Measurements from ENCODE around the gene DDRGK1. TPM values are rescaled to one million over a fixed set of nuclear protein-coding genes. Genes with fewer than 3 reads are reported as not detected.

The DDRGK1 gene
- total and polyA plus RNA-seq, 8 donors, result 42.0 to 52.8 (median 48.1) TPM

- DNase-seq, result no peak
Observed at GRCh38 chr20:3224681-3225421, 20.4 kb upstream of the DDRGK1 start.

GRCh38 chr20:3223994-3224680 is 19.7 kb upstream of the DDRGK1 start:
- H3K27me3 ChIP-seq, result no peaks in the 10 kb centered on the region
- H3K36me3 ChIP-seq, result peaks cover 0 to 23% (median 0%) of the 10 kb centered on the region in 3 donors
- WGBS, 2 donors, result 83 to 88% methylated on average over 20 of the region's 20 CpGs
- FAIRE-seq, result no peak
- H3K4me3 ChIP-seq, result no peak overlapping the region
- ATAC-seq, result no peak
- no peak overlapping the region for H3K27ac ChIP-seq
- H3K4me1 ChIP-seq, result no peaks in the 10 kb centered on the region
- H3K9me3 ChIP-seq, result no peaks in the 10 kb centered on the region
- DNase-seq, result no peak
- TF ChIP-seq CTCF (IDR thresholded peaks at IDR 0.05), result no peak
- intact Hi-C loops (cut with DNase I), result no loop called here

More at GRCh38 chr20:3224681-3225421, 20.4 kb upstream of the DDRGK1 start:
- intact Hi-C loops (cut with DNase I), result no loop called here
- Histone ChIP-seq H3K27me3 (no peaks in the 10 kb centered on the region), H3K4me1 (no peaks in the 10 kb centered on the region), H3K36me3 (peaks cover 0 to 23% (median 0%) of the 10 kb centered on the region in 3 donors), H3K27ac (no peak overlapping the region), H3K4me3 (no peak overlapping the region), H3K9me3 (no peaks in the 10 kb centered on the region)
- FAIRE-seq (no peak), ATAC-seq (no peak)
- TF ChIP-seq CTCF (IDR thresholded peaks at IDR 0.05), result no peak
- 89 to 91% methylated on average over 8 of the region's 8 CpGs for WGBS, 2 donors

- H3K27ac ChIP-seq, result no peak overlapping the region
- no peak for FAIRE-seq
- TF ChIP-seq CTCF (IDR thresholded peaks at IDR 0.05), result no peak
Observed at GRCh38 chr20:3223651-3223993, 19.1 kb upstream of the DDRGK1 start.

GRCh38 chr20:3222635-3223600 is 18.4 kb upstream of the DDRGK1 start:
- Histone ChIP-seq H3K27ac (no peak overlapping the region), H3K36me3 (peaks cover 0 to 23% (median 0%) of the 10 kb centered on the region in 3 donors), H3K4me3 (no peak overlapping the region), H3K9me3 (no peaks in the 10 kb centered on the region), H3K27me3 (no peaks in the 10 kb centered on the region), H3K4me1 (peaks cover 0 to 7% (median 0%) of the 10 kb centered on the region in 3 donors)
- ATAC-seq, result peak in 3 of 4 donors; percentile 28 to 72 (median 67)
- 79 to 83% methylated on average over 25 of the region's 25 CpGs for WGBS, 2 donors
- DNase-seq, result no peak
- no peak for TF ChIP-seq CTCF (IDR thresholded peaks at IDR 0.05)
- intact Hi-C loops (cut with DNase I), result no loop called here
- no peak for FAIRE-seq

More at GRCh38 chr20:3223651-3223993, 19.1 kb upstream of the DDRGK1 start:
- Histone ChIP-seq H3K27me3 (no peaks in the 10 kb centered on the region), H3K4me1 (peaks cover 0 to 2% (median 0%) of the 10 kb centered on the region in 3 donors), H3K36me3 (peaks cover 0 to 23% (median 0%) of the 10 kb centered on the region in 3 donors), H3K4me3 (no peak overlapping the region), H3K9me3 (no peaks in the 10 kb centered on the region)
- intact Hi-C loops (cut with DNase I), result no loop called here
- ATAC-seq (no peak), DNase-seq (no peak)
- WGBS, 2 donors, result 89% methylated on average over 6 of the region's 6 CpGs
